ENCODE data around the gene PAPPA2.

Gene PAPPA2

GRCh38 chr1:176773038-176773437 is 310.1 kb downstream of the PAPPA2 start:
- DNase-seq = no peak

- no peak for DNase-seq
Observed at GRCh38 chr1:176774224-176774623, 311.2 kb downstream of the PAPPA2 start.

GRCh38 chr1:176775378-176775777 is 312.4 kb downstream of the PAPPA2 start:
- no peak for DNase-seq

DNA sequence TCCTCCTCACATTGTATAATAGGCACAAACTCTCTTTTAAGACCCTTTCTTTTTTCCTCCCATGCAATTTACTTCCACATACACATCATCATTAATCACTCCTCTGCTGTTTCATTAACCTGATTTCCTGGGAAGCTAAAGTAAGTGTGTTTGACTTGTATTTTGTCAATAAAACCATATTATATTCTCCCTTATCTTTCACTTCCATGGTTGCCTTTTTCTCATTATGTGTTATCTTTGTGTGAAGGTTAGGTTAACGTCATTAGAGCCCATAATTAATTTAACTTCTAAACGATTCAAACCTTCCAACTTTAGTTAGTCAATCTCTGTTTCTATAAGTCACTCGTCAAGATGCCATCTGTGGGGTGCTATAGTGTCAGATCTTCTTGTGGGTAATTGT is 313.0 kb downstream of the PAPPA2 start:
- DNase-seq = no peak

GRCh38 chr1:176778056-176778455 is 315.1 kb downstream of the PAPPA2 start:
- no peak for DNase-seq

- DNase-seq = no peak
Observed at GRCh38 chr1:176779992-176780328, 317.0 kb downstream of the PAPPA2 start.

- no peak for DNase-seq
Observed at GRCh38 chr1:176783309-176783708, 320.3 kb downstream of the PAPPA2 start.

GRCh38 chr1:176785056-176785455 is 322.1 kb downstream of the PAPPA2 start:
- no peak for DNase-seq

GRCh38 chr1:176785791-176786190 is 322.8 kb downstream of the PAPPA2 start:
- DNase-seq = no peak

DNA sequence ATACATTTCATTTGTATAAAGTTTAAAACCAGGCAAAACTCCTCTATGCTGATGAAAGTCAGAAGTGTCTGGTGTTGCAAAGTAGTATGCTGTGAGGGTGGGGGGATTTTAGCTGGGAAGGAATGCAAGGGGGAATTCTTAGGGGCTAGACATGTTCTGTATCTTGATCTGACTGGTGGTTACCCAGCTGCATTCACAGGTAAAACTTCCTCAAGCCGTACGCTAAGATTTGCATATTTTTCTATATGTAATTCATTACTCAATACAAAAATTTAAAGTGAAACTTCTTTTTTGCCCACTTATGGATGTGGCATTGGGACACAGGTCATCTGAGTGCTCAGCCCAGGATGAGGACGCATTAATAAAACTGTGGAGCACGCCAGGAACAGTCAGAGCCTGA is 323.3 kb downstream of the PAPPA2 start:
- no peak for DNase-seq

- no peak for DNase-seq
Observed at GRCh38 chr1:176789571-176790090, 326.7 kb downstream of the PAPPA2 start.

- DNase-seq = no peak
Observed at GRCh38 chr1:176790786-176791185, 327.8 kb downstream of the PAPPA2 start.

DNA sequence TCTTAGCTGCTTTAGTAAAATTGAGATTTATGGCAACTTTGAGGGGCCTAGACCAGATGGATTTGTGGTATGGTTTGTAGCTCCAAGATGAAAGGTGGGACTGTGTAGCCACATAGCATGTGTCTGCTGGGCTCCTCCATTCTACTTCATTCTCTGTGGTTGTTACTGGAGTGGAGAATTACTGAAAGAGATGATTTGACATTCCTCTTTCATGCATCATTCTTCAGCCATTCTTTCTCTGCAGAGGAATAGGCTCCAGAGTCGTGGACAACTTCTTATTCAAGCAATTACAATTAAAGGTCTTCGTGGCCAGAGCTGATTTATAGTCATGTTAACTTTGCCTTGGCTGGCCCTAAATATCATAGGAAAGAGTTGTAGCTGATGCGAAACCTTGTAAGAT is 328.9 kb downstream of the PAPPA2 start:
- no peak for DNase-seq

DNA sequence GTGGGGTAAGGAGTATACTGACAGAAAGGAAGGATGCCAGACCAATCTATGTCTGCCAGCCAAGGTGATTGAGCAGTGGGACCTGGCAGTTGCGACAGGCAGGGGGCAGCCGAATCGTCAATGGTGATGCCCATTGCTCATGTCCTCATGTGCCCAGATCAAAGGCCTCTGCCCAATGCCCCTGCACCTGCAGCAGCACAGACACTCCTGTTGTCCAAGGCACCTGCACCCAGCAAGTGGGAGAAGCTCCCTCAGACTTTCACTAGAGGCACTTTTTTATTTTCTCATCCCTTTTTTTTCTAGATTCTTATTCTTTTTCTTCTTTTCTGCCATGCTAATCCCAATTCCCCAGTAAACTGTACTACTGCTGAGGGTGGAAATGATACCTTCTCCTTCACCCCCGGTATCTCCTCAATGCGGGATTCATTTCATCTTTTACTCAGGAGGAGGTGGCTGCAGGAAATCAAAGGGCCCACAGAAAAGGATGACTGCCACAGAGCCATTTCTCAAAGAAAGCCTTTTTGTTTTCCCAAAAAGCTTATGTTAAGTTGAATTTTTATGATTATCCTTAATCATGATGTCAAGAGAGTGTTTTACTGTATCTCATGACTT is 332.0 kb downstream of the PAPPA2 start:
- DNase-seq = no peak

DNA sequence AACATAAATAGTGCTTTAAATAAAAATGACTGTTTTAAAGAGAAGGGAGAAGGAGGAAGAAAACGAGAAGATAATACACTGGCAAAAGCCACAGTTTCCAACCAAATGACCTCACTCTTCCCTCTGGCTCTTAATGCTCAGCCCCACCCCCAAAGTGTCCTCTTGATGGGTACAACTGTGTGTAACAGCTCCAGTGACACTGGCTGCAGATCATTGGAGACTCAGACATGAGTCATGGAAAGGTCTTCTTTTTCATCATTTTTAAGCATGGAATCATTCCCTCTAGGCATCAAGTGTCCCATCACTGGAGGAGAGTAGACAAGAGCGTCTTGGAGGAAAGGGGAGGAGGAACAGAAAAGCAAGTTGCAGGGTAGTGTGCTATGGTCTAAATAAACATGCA is 333.0 kb downstream of the PAPPA2 start:
- DNase-seq = no peak

GRCh38 chr1:176796583-176796982 is 333.6 kb downstream of the PAPPA2 start:
- DNase-seq = no peak

GRCh38 chr1:176799327-176799726 is 336.4 kb downstream of the PAPPA2 start:
- no peak for DNase-seq

- no peak for DNase-seq
Observed at GRCh38 chr1:176800978-176801513, 338.1 kb downstream of the PAPPA2 start.

DNA sequence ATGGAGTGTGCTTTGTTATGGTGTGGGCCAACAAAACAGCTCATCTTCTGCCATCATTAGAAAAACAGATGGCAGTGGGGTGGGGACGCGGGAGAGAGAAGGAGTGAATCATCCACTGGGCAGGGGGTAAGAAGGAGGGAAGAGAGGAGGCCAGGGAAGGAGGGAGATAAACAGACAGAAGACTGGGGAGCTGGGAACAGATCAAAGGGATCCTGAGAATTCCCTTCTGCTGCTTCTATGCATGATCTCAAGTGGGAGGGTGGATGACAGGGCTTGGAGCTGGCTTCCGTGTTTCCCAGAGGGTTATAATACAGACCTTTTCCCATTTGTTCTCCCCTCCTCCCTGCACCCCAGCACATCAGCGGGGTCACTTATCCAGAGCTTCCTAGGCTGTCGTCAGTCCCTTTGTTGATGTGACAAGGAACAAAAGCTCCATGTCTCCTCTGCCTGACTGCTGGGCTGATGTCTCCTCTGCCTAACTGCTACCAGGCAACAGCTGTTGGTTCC is 338.6 kb downstream of the PAPPA2 start:
- DNase-seq = no peak

- no peak for DNase-seq
Observed at GRCh38 chr1:176802316-176802715, 339.3 kb downstream of the PAPPA2 start.

- DNase-seq = no peak
Observed at GRCh38 chr1:176803042-176803441, 340.1 kb downstream of the PAPPA2 start.

- no peak for DNase-seq
Observed at GRCh38 chr1:176803596-176803995, 340.6 kb downstream of the PAPPA2 start.

GRCh38 chr1:176809292-176809691 is 346.3 kb downstream of the PAPPA2 start:
- no peak for DNase-seq

DNA sequence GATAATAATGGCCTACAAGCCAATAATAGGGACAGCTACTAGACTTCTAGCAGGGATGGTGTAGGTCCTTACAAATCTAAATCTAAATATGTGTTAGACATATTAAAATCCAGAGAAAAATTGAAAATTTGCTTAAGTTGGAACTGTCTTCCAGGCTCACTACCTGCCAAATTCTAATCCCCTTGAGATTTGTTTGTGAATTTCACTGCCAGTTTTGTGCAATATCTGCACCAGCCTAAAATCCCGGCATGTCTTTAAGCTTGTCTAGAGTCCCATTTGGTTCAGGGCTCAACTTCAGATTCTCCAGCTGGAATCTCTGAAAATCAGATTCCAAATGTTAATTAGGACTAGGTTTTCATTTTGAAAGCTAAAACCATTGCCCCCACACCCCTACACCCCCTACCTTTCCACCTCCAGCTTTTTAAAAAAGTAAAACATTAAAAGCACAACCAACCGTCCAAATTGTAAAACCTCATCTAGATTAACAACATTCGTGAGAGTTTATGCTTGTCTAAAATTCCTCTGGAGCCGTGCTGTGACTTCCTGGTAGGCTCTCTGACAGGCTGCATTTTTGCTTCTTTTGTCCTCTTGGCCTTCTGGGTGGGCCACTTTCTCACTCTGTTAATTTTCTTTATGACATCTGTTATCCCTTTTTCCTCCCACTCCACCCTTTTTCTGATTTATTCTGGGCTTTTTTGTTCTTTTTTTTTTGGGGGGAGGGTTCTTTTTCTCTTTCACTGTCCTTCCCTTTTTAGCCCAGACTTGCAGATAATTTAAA is 348.7 kb downstream of the PAPPA2 start:
- DNase-seq = no peak

Data from NCI-H1105 (cell line).